H9 (cell line): ENCODE data around the gene OR6J1. TPM values are rescaled to one million over a fixed set of nuclear protein-coding genes. Genes with fewer than 3 reads are reported as not detected.

ENCODE experiments used
- DNase-seq: peaks from one replicate; pipeline ENCODE4 v3.0.0-alpha.2; 2017
- H2AFZ ChIP-seq: one replicate; pipeline ENCODE4 v1.6.1; 2013; ENCODE audit warnings: mild to moderate bottlenecking, low read length, control low read depth, moderate library complexity
- H2AK5ac ChIP-seq: 2 replicates; pipeline ENCODE4 v1.6.1; 2013; ENCODE audit warnings: low read length, control low read depth, mixed read lengths; ENCODE audit not compliant: insufficient read length
- H2BK120ac ChIP-seq: one replicate; pipeline ENCODE4 v1.6.1; 2013; ENCODE audit warnings: low read depth, mild to moderate bottlenecking, low read length, control low read depth, inconsistent platforms; ENCODE audit not compliant: poor library complexity, severe bottlenecking
- H2BK12ac ChIP-seq: 2 replicates; pipeline ENCODE4 v1.6.1; 2013; ENCODE audit warnings: low read length, control low read depth, mixed read lengths, low read depth; ENCODE audit not compliant: insufficient read length
- H2BK15ac ChIP-seq: 2 replicates; pipeline ENCODE4 v1.6.1; 2013; ENCODE audit warnings: low read depth, low read length, control low read depth
- H2BK20ac ChIP-seq: one replicate; pipeline ENCODE4 v1.6.1; 2013; ENCODE audit warnings: low read depth, mild to moderate bottlenecking, low read length, control low read depth, inconsistent platforms; ENCODE audit not compliant: poor library complexity, severe bottlenecking
- H2BK5ac ChIP-seq: 2 replicates; pipeline ENCODE4 v1.6.1; 2013; ENCODE audit warnings: low read length, control low read depth, mixed read lengths; ENCODE audit not compliant: insufficient read length
- H3K14ac ChIP-seq: 2 replicates; pipeline ENCODE4 v1.6.1; 2013; ENCODE audit warnings: low read length, control low read depth; ENCODE audit not compliant: insufficient read depth
- H3K18ac ChIP-seq: 2 replicates; pipeline ENCODE4 v1.6.1; 2013; ENCODE audit warnings: low read depth, mild to moderate bottlenecking, mixed read lengths, low read length, control low read depth; ENCODE audit not compliant: insufficient read length
- H3K23ac ChIP-seq: 2 replicates; pipeline ENCODE4 v1.6.1; 2013; ENCODE audit warnings: low read length, control low read depth, mixed read lengths, low read depth; ENCODE audit not compliant: insufficient read length
- H3K23me2 ChIP-seq: 2 replicates; pipeline ENCODE4 v1.6.1; 2013; ENCODE audit warnings: low read depth, mild to moderate bottlenecking, mixed read lengths, low read length, control low read depth; ENCODE audit not compliant: insufficient read length, poor library complexity, severe bottlenecking
- H3K27ac ChIP-seq: 2 replicates; pipeline ENCODE4 v1.5.1; 2013; ENCODE audit warnings: low read length, control low read depth, mixed read lengths, low read depth; ENCODE audit not compliant: insufficient read length
- H3K27me3 ChIP-seq: 2 replicates; pipeline ENCODE4 v1.6.1; 2013; ENCODE audit warnings: low read length, control low read depth, inconsistent platforms; ENCODE audit not compliant: insufficient read depth
- H3K4ac ChIP-seq: 2 replicates; pipeline ENCODE4 v1.6.1; 2013; ENCODE audit warnings: low read depth, mild to moderate bottlenecking, control low read depth, inconsistent platforms, low read length, moderate library complexity
- H3K4me1 ChIP-seq: 2 replicates; pipeline ENCODE4 v1.6.1; 2013; ENCODE audit warnings: low read length, control low read depth, inconsistent platforms; ENCODE audit not compliant: insufficient read depth
- H3K4me2 ChIP-seq: 2 replicates; pipeline ENCODE4 v1.6.1; 2013; ENCODE audit warnings: low read length, control low read depth, mixed read lengths; ENCODE audit not compliant: insufficient read length, insufficient read depth
- H3K56ac ChIP-seq: 2 replicates; pipeline ENCODE4 v1.6.1; 2013; ENCODE audit warnings: low read depth, mild to moderate bottlenecking, mixed read lengths, low read length, control low read depth; ENCODE audit not compliant: insufficient read length
- H3K79me1 ChIP-seq: 2 replicates; pipeline ENCODE4 v1.6.1; 2013; ENCODE audit warnings: low read depth, mild to moderate bottlenecking, moderate library complexity, low read length, control low read depth, inconsistent platforms; ENCODE audit not compliant: insufficient read depth, poor library complexity, severe bottlenecking
- H3K79me2 ChIP-seq: 2 replicates; pipeline ENCODE4 v1.6.1; 2013; ENCODE audit warnings: low read length, control low read depth, inconsistent platforms; ENCODE audit not compliant: insufficient read depth
- H3K9ac ChIP-seq: 2 replicates; pipeline ENCODE4 v1.6.1; 2013; ENCODE audit warnings: low read length, control low read depth, mixed read lengths; ENCODE audit not compliant: insufficient read length; ENCODE audit errors: extremely low read depth
- H3K9me3 ChIP-seq: one replicate; pipeline ENCODE4 v1.6.1; 2013; ENCODE audit warnings: low read depth, low read length, inconsistent platforms; ENCODE audit not compliant: control insufficient read depth
- H3T11ph ChIP-seq: one replicate; pipeline ENCODE4 v1.6.1; 2013; ENCODE audit warnings: mild to moderate bottlenecking, low read length, control low read depth, inconsistent platforms
- H4K20me1 ChIP-seq: one replicate; pipeline ENCODE4 v1.6.1; 2013; ENCODE audit not compliant: control insufficient read depth, insufficient read length, insufficient read depth
- H4K5ac ChIP-seq: 2 replicates; pipeline ENCODE4 v1.6.1; 2013; ENCODE audit warnings: low read depth, mild to moderate bottlenecking, mixed read lengths, low read length, control low read depth; ENCODE audit not compliant: insufficient read length
- H4K8ac ChIP-seq: replicated peaks from 2 replicates; pipeline ENCODE4 v1.6.1; 2013; ENCODE audit warnings: low read length, control low read depth, mixed read lengths, low read depth; ENCODE audit not compliant: insufficient read length
- H4K91ac ChIP-seq: 2 replicates; pipeline ENCODE4 v1.6.1; 2013; ENCODE audit warnings: low read depth, mild to moderate bottlenecking, moderate library complexity, mixed read lengths, low read length, control low read depth; ENCODE audit not compliant: insufficient read length
- H3K27ac Mint-ChIP-seq, 3 experiments: 2 replicates in 2 of 3; 3 replicates in 1 of 3; pipeline ENCODE4 v1.8.0; 2020 to 2021; ENCODE audit warnings: mixed read lengths in 3 of 3, mild to moderate bottlenecking in 1 of 3, moderate library complexity in 1 of 3
- H3K27me3 Mint-ChIP-seq: 2 replicates; pipeline ENCODE4 v1.8.0; 2021; ENCODE audit warnings: low read depth, mild to moderate bottlenecking, moderate library complexity, mixed read lengths
- H3K36me3 Mint-ChIP-seq, 3 experiments: 2 replicates in 2 of 3; 3 replicates in 1 of 3; pipeline ENCODE4 v1.8.0; 2020 to 2021; ENCODE audit warnings: low read depth in 3 of 3, mixed read lengths in 3 of 3; ENCODE audit not compliant: insufficient read depth in 1 of 3
- H3K4me1 Mint-ChIP-seq, 2 experiments: 2 replicates each; pipeline ENCODE4 v1.8.0; 2020; ENCODE audit warnings: mixed read lengths in 2 of 2
- H3K4me3 Mint-ChIP-seq, 2 experiments: 2 replicates in 1 of 2; 3 replicates in 1 of 2; pipeline ENCODE4 v1.8.0; 2020 to 2021; ENCODE audit warnings: mild to moderate bottlenecking in 2 of 2, mixed read lengths in 2 of 2, moderate library complexity in 1 of 2
- H3K9me3 Mint-ChIP-seq, 2 experiments: 2 replicates in 1 of 2; 3 replicates in 1 of 2; pipeline ENCODE4 v1.8.0; 2020; ENCODE audit warnings: mild to moderate bottlenecking in 2 of 2, mixed read lengths in 2 of 2, moderate library complexity in 1 of 2
- CTCF ChIP-seq: fragments of 200-600 bp; sonication (generic); conservative IDR thresholded peaks from 3 replicates; pipeline ENCODE4 v1.8.0; 2021; ENCODE audit warnings: antibody characterized with exemption, mild to moderate bottlenecking
- total RNA-seq: library from RNA; stranded (reverse); gene quantifications from 2 replicates; pipeline ENCODE4 v1.2.1, GENCODE V29; 2021

OR6J1 gene
- total RNA-seq, 1 experiment from 2014 or later = not detected

- Histone ChIP-seq H3K18ac (no peak overlapping the region), H3K79me2 (no peaks in the 10 kb centered on the region), H2AFZ (no peak overlapping the region), H3K4me2 (no peak overlapping the region), H3K9me3 (no peaks in the 10 kb centered on the region), H2BK120ac (no peak overlapping the region), H3K27ac (no peak overlapping the region), H2BK20ac (no peak overlapping the region), H2BK5ac (no peak overlapping the region), H3K79me1 (no peaks in the 10 kb centered on the region), H4K8ac (no peak overlapping the region), H3K9ac (no peak overlapping the region), H4K91ac (no peak overlapping the region), H4K5ac (no peak overlapping the region), H3K23me2 (no peaks in the 10 kb centered on the region), H3K4ac (no peak overlapping the region), H2BK15ac (no peak overlapping the region), H3T11ph (no peak overlapping the region), H2AK5ac (no peak overlapping the region), H2BK12ac (no peak overlapping the region), H3K23ac (no peak overlapping the region), H3K4me1 (no peaks in the 10 kb centered on the region), H3K14ac (no peak overlapping the region), H4K20me1 (no peaks in the 10 kb centered on the region), H3K56ac (no peak overlapping the region), H3K27me3 (no peaks in the 10 kb centered on the region)
- H3K27me3 Mint-ChIP-seq = peaks cover 7% of the 10 kb centered on the region; the same call in 1 of the 2 replicates
- H3K36me3 Mint-ChIP-seq = no peaks in the 10 kb centered on the region
- no peak overlapping the region for H3K4me3 Mint-ChIP-seq
- no peak for DNase-seq
- H3K4me1 Mint-ChIP-seq = peaks cover 5 to 7% of the 10 kb centered on the region in 2 experiments
- H3K27ac Mint-ChIP-seq = no peak overlapping the region
- no peak for TF ChIP-seq CTCF
- peaks cover 0 to 6% of the 10 kb centered on the region in 2 experiments; a peak in 3 of 5 replicates for H3K9me3 Mint-ChIP-seq
Measured at GRCh38 chr14:22668417-22668816, 24.3 kb upstream of the OR6J1 start.
